Measurements from ENCODE around the gene CFAP46.
"Not testable (repeated sequence)": the region's sequence is repeated elsewhere in the genome, so short reads cannot be mapped to it uniquely, and the experiment has no call there.

The CFAP46 gene

DNA sequence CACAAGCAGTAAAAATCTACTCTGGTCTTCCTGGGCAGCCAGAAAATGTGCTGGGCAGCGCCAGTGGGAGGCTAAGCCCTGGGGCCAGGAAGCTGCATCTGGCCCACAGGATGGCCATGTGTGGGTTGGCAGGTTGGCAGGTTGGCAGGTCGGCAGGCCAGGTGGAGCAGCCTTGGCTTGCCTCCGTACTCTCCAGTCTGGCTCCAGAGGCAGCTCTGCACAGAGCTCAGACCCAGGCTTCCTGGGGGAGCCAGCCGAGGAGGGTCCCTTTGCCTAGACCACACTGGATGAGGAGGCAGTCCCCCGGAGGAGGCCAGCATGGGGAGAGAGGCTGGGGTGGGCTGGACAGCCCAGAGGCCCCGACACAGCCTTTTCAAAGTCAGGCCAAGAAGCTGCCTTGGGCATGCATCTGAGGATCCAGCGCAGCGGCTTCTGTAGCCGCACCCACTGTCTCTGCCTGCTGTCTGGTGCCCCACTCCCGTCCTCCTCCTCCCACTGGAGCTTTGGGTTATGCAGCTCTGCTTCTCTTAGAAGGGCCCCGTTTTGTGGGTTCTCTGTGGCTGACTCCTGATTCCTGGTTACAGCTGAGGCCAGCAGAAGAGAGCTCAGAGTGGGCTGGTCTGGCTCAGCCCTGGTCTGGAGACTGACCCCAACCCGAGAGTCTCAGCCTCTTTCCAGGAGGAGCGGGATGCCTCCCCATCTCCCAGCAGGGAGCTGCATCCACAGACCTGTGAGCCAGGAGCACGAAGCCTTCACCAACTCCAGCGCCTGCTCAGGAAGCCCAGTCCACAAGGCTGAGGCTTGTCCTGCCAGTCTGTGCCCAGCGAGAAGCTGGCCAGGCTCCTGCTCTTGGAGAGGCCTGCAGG lies 44.6 kb downstream of the CFAP46 start:
- Histone ChIP-seq H3K27ac (ENCODE audit: low read length) (no peak overlapping the region), H3K4me3 (ENCODE audit: low read length) (no peak overlapping the region), H3K9me3 (ENCODE audit: control insufficient read depth, insufficient read depth, low read length) (no peaks in the 10 kb centered on the region), H3K27me3 (ENCODE audit: control insufficient read depth, insufficient read depth, low read length) (no peaks in the 10 kb centered on the region), H3K36me3 (ENCODE audit: control insufficient read depth, insufficient read depth, low read length) (no peaks in the 10 kb centered on the region), H3K4me1 (ENCODE audit: control insufficient read depth, insufficient read depth, low read length) (peaks cover 1% of the 10 kb centered on the region; the same call in 1 of the 2 replicates)
- no peak for DNase-seq (ENCODE audit: low read depth, low spot score)
- no CpG with 5 or more reads among the region's 16 CpGs for WGBS (ENCODE audit: insufficient coverage, insufficient read length)

DNA sequence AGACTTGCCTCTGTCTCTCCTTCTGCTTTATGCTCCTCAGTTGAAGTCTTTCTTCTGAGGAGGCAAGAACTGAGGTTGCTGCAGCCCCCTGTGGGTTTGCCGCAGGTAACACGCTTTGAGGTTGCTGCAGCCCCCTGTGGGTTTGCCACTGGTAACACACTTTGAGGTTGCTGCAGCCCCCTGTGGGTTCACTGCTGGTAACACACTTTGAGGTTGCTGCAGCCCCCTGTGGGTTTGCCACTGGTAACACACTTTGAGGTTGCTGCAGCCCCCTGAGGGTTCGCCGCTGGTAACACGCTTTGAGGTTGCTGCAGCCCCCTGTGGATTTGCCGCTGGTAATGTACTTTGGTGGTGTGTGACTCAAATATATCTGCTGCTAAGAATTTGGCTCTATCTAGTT lies 48.6 kb downstream of the CFAP46 start:
- H3K9me3 ChIP-seq (ENCODE audit: control insufficient read depth, insufficient read depth, low read length); H3K27me3 ChIP-seq (ENCODE audit: control insufficient read depth, insufficient read depth, low read length): not testable (repeated sequence)
- no CpG with 5 or more reads among the region's 6 CpGs for WGBS (ENCODE audit: insufficient coverage, insufficient read length)

DNA sequence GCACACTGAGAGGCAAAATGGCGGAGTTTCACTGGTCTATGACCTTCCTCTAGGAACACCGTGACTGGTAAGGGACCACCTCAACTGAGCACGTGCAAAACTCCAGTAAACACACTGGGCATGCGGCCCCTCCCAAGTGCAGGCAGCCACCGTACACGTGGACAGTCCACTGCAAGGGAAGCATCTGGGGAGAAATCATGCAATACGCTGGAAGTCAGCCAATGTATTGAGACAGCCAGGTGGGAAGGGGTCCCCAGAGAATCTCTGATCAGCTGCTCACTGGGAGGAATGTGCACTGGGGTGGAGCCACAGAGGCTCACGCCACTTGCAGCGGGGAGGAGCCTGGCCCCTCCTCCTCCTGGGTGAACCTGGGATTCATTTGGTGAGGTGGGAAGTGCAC lies 49.3 kb downstream of the CFAP46 start:
- H3K4me1 ChIP-seq (ENCODE audit: control insufficient read depth, insufficient read depth, low read length), result peaks cover 10% of the 10 kb centered on the region; the same call in 1 of the 2 replicates
- WGBS (ENCODE audit: insufficient coverage, insufficient read length), result no CpG with 5 or more reads among the region's 9 CpGs
- H3K9me3 ChIP-seq (ENCODE audit: control insufficient read depth, insufficient read depth, low read length), result no peaks in the 10 kb centered on the region
- no peak overlapping the region for H3K4me3 ChIP-seq (ENCODE audit: low read length)
- no peak for DNase-seq (ENCODE audit: low read depth, low spot score)
- no peak overlapping the region for H3K27ac ChIP-seq (ENCODE audit: low read length)
- H3K36me3 ChIP-seq (ENCODE audit: control insufficient read depth, insufficient read depth, low read length), result no peaks in the 10 kb centered on the region
- no peaks in the 10 kb centered on the region for H3K27me3 ChIP-seq (ENCODE audit: control insufficient read depth, insufficient read depth, low read length)

More for the DNA sequence above, 48.6 kb downstream of the CFAP46 start:
- H3K4me1 ChIP-seq (ENCODE audit: control insufficient read depth, insufficient read depth, low read length); H3K27ac ChIP-seq (ENCODE audit: low read length); DNase-seq (ENCODE audit: low read depth, low spot score); H3K4me3 ChIP-seq (ENCODE audit: low read length); H3K36me3 ChIP-seq (ENCODE audit: control insufficient read depth, insufficient read depth, low read length): not testable (repeated sequence)

DNA sequence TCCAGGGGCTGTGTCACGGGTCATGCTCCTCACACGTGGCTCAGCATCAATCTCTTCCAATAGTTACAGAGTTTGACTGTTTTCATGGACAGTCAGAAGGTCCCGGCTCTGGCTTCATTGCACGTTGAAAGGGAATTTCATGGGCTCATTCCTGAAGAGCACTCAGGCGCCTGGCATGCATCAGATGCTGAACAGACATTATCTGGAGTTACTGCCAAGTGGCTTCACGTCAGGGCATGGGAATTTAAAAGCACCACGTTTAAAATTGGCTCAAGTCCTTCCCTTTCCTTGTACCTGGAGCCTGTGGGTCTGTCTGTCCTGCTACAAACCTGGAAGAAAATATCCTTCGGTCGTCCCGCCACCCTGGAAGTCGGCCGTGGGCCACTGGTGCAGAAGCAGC lies 50.4 kb downstream of the CFAP46 start:
- no peaks in the 10 kb centered on the region for H3K9me3 ChIP-seq (ENCODE audit: control insufficient read depth, insufficient read depth, low read length)
- H3K4me3 ChIP-seq (ENCODE audit: low read length), result no peak overlapping the region
- no peak overlapping the region for H3K27ac ChIP-seq (ENCODE audit: low read length)
- peaks cover 10% of the 10 kb centered on the region; the same call in 1 of the 2 replicates for H3K4me1 ChIP-seq (ENCODE audit: control insufficient read depth, insufficient read depth, low read length)
- no peak for DNase-seq (ENCODE audit: low read depth, low spot score)
- no peaks in the 10 kb centered on the region for H3K27me3 ChIP-seq (ENCODE audit: control insufficient read depth, insufficient read depth, low read length)
- no peaks in the 10 kb centered on the region for H3K36me3 ChIP-seq (ENCODE audit: control insufficient read depth, insufficient read depth, low read length)
- WGBS (ENCODE audit: insufficient coverage, insufficient read length), result no CpG with 5 or more reads among the region's 12 CpGs

DNA sequence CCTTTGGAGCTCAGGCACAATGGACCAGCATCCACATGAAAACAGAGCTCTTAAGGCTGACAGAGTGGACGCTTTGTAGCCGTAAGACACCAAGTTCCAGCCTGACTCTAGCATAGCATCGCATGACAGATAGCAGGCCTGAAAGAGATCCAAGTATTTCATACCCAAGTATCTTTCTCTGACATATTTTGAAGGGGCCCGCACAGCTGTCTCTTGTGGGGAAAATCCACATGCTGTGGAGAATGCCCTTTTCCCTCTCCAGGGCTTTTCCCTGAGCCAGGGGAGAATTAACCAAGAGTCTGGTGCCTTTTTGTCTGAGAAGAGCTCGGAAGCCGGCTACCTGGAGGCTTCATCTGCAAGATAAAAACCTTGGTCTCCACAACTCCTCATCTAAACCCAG lies 51.0 kb downstream of the CFAP46 start:
- no peak for DNase-seq (ENCODE audit: low read depth, low spot score)
- H3K9me3 ChIP-seq (ENCODE audit: control insufficient read depth, insufficient read depth, low read length), result no peaks in the 10 kb centered on the region
- no peak overlapping the region for H3K4me3 ChIP-seq (ENCODE audit: low read length)
- H3K36me3 ChIP-seq (ENCODE audit: control insufficient read depth, insufficient read depth, low read length), result no peaks in the 10 kb centered on the region
- H3K27me3 ChIP-seq (ENCODE audit: control insufficient read depth, insufficient read depth, low read length), result no peaks in the 10 kb centered on the region
- H3K27ac ChIP-seq (ENCODE audit: low read length), result no peak overlapping the region
- no CpG with 5 or more reads among the region's 6 CpGs for WGBS (ENCODE audit: insufficient coverage, insufficient read length)
- peaks cover 11% of the 10 kb centered on the region for H3K4me1 ChIP-seq (ENCODE audit: control insufficient read depth, insufficient read depth, low read length)

DNA sequence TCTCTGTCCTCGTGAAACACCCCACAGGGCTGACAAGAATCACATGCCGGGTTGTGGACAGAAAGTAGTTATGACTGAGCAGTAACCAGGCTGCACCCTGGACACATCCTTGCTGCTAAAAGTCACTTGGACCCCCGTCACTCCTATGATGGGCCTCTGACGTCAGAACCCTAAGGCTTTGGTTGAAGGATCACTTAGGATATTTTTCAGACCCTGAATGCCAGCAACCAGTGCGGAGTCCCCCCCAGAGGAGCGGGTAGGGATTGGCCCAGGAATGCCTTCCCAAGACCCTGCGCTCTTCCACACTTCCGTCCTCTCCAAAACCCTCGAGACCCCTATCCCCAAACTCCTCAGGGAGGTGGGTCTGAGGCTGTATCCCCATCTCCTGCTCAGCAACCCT lies 52.1 kb downstream of the CFAP46 start:
- peaks cover 11% of the 10 kb centered on the region for H3K4me1 ChIP-seq (ENCODE audit: control insufficient read depth, insufficient read depth, low read length)
- no peak for DNase-seq (ENCODE audit: low read depth, low spot score)
- WGBS (ENCODE audit: insufficient coverage, insufficient read length), result no CpG with 5 or more reads among the region's 9 CpGs
- no peak overlapping the region for H3K27ac ChIP-seq (ENCODE audit: low read length)
- H3K4me3 ChIP-seq (ENCODE audit: low read length), result no peak overlapping the region
- no peaks in the 10 kb centered on the region for H3K36me3 ChIP-seq (ENCODE audit: control insufficient read depth, insufficient read depth, low read length)
- no peaks in the 10 kb centered on the region for H3K27me3 ChIP-seq (ENCODE audit: control insufficient read depth, insufficient read depth, low read length)
- no peaks in the 10 kb centered on the region for H3K9me3 ChIP-seq (ENCODE audit: control insufficient read depth, insufficient read depth, low read length)

DNA sequence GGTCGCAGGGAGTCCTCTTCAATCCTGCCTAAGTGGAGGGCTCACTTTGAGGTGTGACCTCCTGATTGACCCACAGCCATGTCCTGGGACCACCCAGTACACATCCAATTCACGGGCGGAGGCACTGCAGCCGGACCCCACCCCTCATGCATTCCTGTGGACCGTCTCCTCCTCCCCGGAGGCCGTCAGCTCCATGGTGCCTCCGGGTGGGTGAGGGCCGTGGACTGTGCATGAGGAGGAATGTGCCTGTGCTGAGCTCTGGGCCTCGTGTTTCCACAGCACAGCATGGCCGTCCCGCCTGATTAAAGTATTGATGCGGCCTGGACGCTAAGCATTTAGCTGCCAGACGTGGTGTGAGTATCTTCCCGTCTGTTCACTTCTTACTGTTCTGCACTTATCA lies 52.8 kb downstream of the CFAP46 start:
- no peak for DNase-seq (ENCODE audit: low read depth, low spot score)
- Histone ChIP-seq H3K36me3 (ENCODE audit: control insufficient read depth, insufficient read depth, low read length) (no peaks in the 10 kb centered on the region), H3K4me3 (ENCODE audit: low read length) (no peak overlapping the region), H3K27me3 (ENCODE audit: control insufficient read depth, insufficient read depth, low read length) (no peaks in the 10 kb centered on the region), H3K9me3 (ENCODE audit: control insufficient read depth, insufficient read depth, low read length) (no peaks in the 10 kb centered on the region), H3K27ac (ENCODE audit: low read length) (no peak overlapping the region), H3K4me1 (ENCODE audit: control insufficient read depth, insufficient read depth, low read length) (peaks cover 11% of the 10 kb centered on the region)
- WGBS (ENCODE audit: insufficient coverage, insufficient read length), result no CpG with 5 or more reads among the region's 16 CpGs

DNA sequence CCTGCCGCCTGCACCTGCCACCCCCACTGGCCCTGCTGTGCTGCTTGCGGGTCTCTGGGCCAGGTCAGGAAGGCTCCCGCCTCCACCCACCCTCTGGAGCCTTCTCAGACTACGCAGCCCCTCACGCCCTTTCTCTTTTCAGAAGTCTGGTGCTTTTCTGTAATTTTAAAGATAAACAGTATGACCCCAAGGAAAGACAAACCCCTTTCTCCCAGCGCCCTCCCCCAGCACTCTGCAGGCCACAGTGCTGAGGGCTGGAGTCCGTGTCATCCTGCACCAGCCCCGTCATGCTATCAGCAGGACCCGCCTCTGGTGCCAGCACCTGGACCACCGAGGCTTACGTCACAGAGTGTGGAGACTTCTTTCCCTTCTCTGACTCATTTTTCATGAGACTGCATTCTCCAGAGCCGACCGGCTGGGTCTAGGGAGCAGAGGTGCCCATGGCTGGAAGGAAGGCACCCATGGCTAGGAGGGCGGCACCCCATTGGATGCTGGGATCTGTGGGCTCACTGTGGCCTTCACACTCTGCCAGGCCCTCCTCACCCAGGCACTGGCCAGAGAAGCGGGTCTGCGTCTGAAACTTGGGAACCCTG lies 53.4 kb downstream of the CFAP46 start:
- Histone ChIP-seq H3K4me3 (ENCODE audit: low read length) (no peak overlapping the region), H3K9me3 (ENCODE audit: control insufficient read depth, insufficient read depth, low read length) (no peaks in the 10 kb centered on the region), H3K36me3 (ENCODE audit: control insufficient read depth, insufficient read depth, low read length) (no peaks in the 10 kb centered on the region), H3K4me1 (ENCODE audit: control insufficient read depth, insufficient read depth, low read length) (peaks cover 11% of the 10 kb centered on the region), H3K27me3 (ENCODE audit: control insufficient read depth, insufficient read depth, low read length) (no peaks in the 10 kb centered on the region), H3K27ac (ENCODE audit: low read length) (no peak overlapping the region)
- WGBS (ENCODE audit: insufficient coverage, insufficient read length), result no CpG with 5 or more reads among the region's 16 CpGs
- no peak for DNase-seq (ENCODE audit: low read depth, low spot score)

DNA sequence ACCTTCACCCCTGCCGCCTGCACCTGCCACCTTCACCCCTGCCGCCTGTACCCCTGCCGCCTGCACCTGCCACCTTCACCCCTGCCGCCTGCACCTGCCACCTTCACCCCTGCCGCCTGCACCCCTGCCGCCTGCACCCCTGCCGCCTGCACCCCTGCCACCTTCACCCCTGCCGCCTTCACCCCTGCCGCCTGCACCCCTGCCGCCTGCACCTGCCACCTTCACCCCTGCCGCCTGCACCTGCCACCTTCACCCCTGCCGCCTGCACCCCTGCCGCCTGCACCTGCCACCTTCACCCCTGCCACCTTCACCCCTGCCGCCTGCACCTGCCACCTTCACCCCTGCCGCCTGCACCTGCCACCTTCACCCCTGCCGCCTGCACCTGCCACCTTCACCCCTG lies 53.9 kb downstream of the CFAP46 start:
- no CpG with 5 or more reads among the region's 16 CpGs for WGBS (ENCODE audit: insufficient coverage, insufficient read length)
- H3K27ac ChIP-seq (ENCODE audit: low read length); DNase-seq (ENCODE audit: low read depth, low spot score); H3K36me3 ChIP-seq (ENCODE audit: control insufficient read depth, insufficient read depth, low read length); H3K9me3 ChIP-seq (ENCODE audit: control insufficient read depth, insufficient read depth, low read length); H3K4me3 ChIP-seq (ENCODE audit: low read length); H3K27me3 ChIP-seq (ENCODE audit: control insufficient read depth, insufficient read depth, low read length): not testable (repeated sequence)
- peaks cover 11% of the 10 kb centered on the region for H3K4me1 ChIP-seq (ENCODE audit: control insufficient read depth, insufficient read depth, low read length)

DNA sequence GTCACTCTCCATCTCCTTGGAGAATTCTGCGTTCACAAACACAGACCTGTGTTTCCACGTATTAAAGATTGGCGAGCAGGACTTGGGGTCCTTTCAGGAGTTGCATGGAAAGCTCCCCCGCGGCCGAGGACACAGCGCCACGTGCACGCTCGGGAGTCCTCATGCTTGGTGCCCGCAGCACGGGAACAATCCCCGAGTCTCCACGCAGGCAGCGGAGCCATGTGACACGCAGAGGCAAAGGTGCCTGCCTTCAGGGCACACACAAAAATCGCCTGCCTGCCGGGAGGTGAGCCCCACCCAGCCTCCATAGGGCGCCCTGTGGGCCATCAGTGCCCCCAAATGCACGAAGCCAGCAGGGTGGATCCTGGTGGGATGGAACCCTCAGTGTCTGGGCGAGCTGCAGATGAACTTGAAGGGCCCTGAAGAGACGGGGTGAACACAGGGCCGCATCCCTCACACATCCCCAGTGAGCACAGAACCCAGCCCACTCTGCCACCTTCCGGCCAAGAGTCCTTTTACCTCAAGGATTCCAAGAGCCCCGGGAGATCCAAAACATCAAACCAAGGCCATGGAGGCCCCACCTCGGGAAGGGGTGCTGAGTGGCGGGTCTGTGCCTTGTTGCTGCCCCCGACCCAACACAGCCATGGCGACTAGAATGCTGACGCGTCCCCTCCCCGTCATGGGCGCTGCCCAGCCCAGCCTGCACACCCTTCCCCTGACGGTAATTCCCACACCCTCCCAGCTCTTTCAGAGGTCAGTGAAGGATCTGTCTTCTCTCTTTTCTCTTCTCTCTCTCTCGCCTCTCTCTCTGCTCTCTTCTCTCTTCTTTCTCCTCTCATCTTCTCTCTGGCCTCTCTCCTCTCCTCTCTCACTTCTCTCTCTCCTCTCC lies 55.9 kb downstream of the CFAP46 start:
- no CpG with 5 or more reads among the region's 35 CpGs for WGBS (ENCODE audit: insufficient coverage, insufficient read length)
- H3K27me3 ChIP-seq (ENCODE audit: control insufficient read depth, insufficient read depth, low read length), result no peaks in the 10 kb centered on the region
- no peaks in the 10 kb centered on the region for H3K9me3 ChIP-seq (ENCODE audit: control insufficient read depth, insufficient read depth, low read length)
- no peak overlapping the region for H3K4me3 ChIP-seq (ENCODE audit: low read length)
- no peaks in the 10 kb centered on the region for H3K36me3 ChIP-seq (ENCODE audit: control insufficient read depth, insufficient read depth, low read length)
- peaks cover 7% of the 10 kb centered on the region for H3K4me1 ChIP-seq (ENCODE audit: control insufficient read depth, insufficient read depth, low read length)
- no peak for DNase-seq (ENCODE audit: low read depth, low spot score)
- H3K27ac ChIP-seq (ENCODE audit: low read length), result no peak overlapping the region

Data from iPS DF 6.9 (cell line).